Lower leg skin (tissue), 4 donors: ENCODE results near the gene PCDH9. TPM values are rescaled to one million over a fixed set of nuclear protein-coding genes. Genes with fewer than 3 reads are reported as not detected.

Experiments
- DNase-seq, 2 donors: peaks; one replicate each; pipeline ENCODE4 v3.0.0-alpha.2; 2019; ENCODE audit warnings: low spot score in 2 of 2
- H3K4me3 ChIP-seq: fragments of 200-600 bp; sonication (generic); 2 replicates; pipeline ENCODE4 v1.5.1; 2017; ENCODE audit warnings: mild to moderate bottlenecking, low read depth; ENCODE audit not compliant: poor library complexity, severe bottlenecking
- CTCF ChIP-seq, 3 donors: fragments of 450-650 bp; IDR thresholded peaks; one replicate each; pipeline ENCODE4 v1.5.1; 2016; ENCODE audit warnings: antibody characterized with exemption in 3 of 3, mild to moderate bottlenecking in 3 of 3, moderate library complexity in 2 of 3
- POLR2A ChIP-seq, 2 donors: fragments of 450-650 bp; IDR thresholded peaks; one replicate each; pipeline ENCODE4 v1.6.1; 2016 to 2017; ENCODE audit warnings: antibody characterized with exemption in 2 of 2, mild to moderate bottlenecking in 1 of 2, moderate library complexity in 1 of 2
- WGBS, 2 donors: methylation state at CpG; one replicate each; pipeline ENCODE4 v1.1.5; 2018; 5-methylcytosine and 5-hydroxymethylcytosine counted together
- intact Hi-C: fragments of 100-400 bp; cut with DNase I; formaldehyde crosslinking; loops from one replicate; pipeline ENCODE4 v1.15.0; 2023; ENCODE audit warnings: low total_unique reads
- total RNA-seq, 4 donors: library from RNA; depleted of rRNA; stranded (reverse); fragments of >200 nt; gene quantifications; one replicate each; pipeline ENCODE4 v1.1.0, GENCODE V29; 2016

Gene PCDH9
- total RNA-seq, 4 donors from 2014 or later = 0.21 to 0.84 (median 0.36) TPM

GRCh38 chr13:66339214-66339613 is 890.9 kb downstream of the PCDH9 start:
- no peak for DNase-seq
- no peak for TF ChIP-seq POLR2A (IDR thresholded peaks at IDR 0.05)
- TF ChIP-seq CTCF (IDR thresholded peaks at IDR 0.05) = no peak
- intact Hi-C loops = no loop called here
- no peak overlapping the region for H3K4me3 ChIP-seq

GRCh38 chr13:66338542-66338941 is 891.6 kb downstream of the PCDH9 start:
- no peak for DNase-seq
- intact Hi-C loops = no loop called here
- TF ChIP-seq POLR2A (IDR thresholded peaks at IDR 0.05) = no peak
- no peak for TF ChIP-seq CTCF (IDR thresholded peaks at IDR 0.05)
- WGBS, 2 donors = 25 to 31% methylated on average over 1 of the region's 1 CpG
- no peak overlapping the region for H3K4me3 ChIP-seq

GRCh38 chr13:66335626-66336025 is 894.5 kb downstream of the PCDH9 start:
- H3K4me3 ChIP-seq = no peak overlapping the region
- no peak for TF ChIP-seq CTCF (IDR thresholded peaks at IDR 0.05)
- no peak for TF ChIP-seq POLR2A (IDR thresholded peaks at IDR 0.05)
- intact Hi-C loops = no loop called here
- no peak for DNase-seq
- 88 to 95% methylated on average over 4 of the region's 4 CpGs for WGBS, 2 donors

GRCh38 chr13:66329988-66330451 is 900.1 kb downstream of the PCDH9 start:
- no peak for DNase-seq
- intact Hi-C loops = no loop called here
- WGBS, 2 donors = 43 to 48% methylated on average over 1 of the region's 1 CpG

GRCh38 chr13:66328476-66328875 is 901.7 kb downstream of the PCDH9 start:
- intact Hi-C loops = no loop called here
- no peak for DNase-seq
- 58 to 81% methylated on average over 5 of the region's 5 CpGs for WGBS, 2 donors
- no peak overlapping the region for H3K4me3 ChIP-seq
- no peak for TF ChIP-seq POLR2A (IDR thresholded peaks at IDR 0.05)

More at GRCh38 chr13:66329988-66330451, 900.1 kb downstream of the PCDH9 start:
- no peak for TF ChIP-seq POLR2A (IDR thresholded peaks at IDR 0.05)
- TF ChIP-seq CTCF (IDR thresholded peaks at IDR 0.05) = no peak
- H3K4me3 ChIP-seq = no peak overlapping the region

GRCh38 chr13:66323745-66324347 is 906.3 kb downstream of the PCDH9 start:
- intact Hi-C loops = no loop called here
- DNase-seq = no peak
- H3K4me3 ChIP-seq = no peak overlapping the region
- TF ChIP-seq POLR2A (IDR thresholded peaks at IDR 0.05) (no peak), CTCF (IDR thresholded peaks at IDR 0.05) (no peak)
- 78 to 85% methylated on average over 3 of the region's 3 CpGs for WGBS, 2 donors
